MM.1S (cell line): ENCODE measurements around the gene SUPT6H.

Experiments
- EZH2 ChIP-seq: fragments of 300-600 bp; sonication (generic); optimal IDR thresholded peaks from 2 replicates; pipeline ENCODE3; 2017; ENCODE audit warnings: low read depth, mild to moderate bottlenecking, antibody characterized with exemption, low read length, mixed read lengths
- EZH2phosphoT487 ChIP-seq: fragments of 300-600 bp; sonication (generic); IDR thresholded peaks from 2 replicates; pipeline ENCODE4 v1.6.1; 2018; ENCODE audit warnings: antibody characterized with exemption, low read length
- TF ChIP-seq, protein P1 (sequence below): fragments of 300-600 bp; sonication (generic); IDR thresholded peaks from 2 replicates; pipeline ENCODE4 v1.5.1; 2016; ENCODE audit warnings: antibody characterized with exemption, low read length, mixed read lengths

- TF ChIP-seq, protein P1, sequence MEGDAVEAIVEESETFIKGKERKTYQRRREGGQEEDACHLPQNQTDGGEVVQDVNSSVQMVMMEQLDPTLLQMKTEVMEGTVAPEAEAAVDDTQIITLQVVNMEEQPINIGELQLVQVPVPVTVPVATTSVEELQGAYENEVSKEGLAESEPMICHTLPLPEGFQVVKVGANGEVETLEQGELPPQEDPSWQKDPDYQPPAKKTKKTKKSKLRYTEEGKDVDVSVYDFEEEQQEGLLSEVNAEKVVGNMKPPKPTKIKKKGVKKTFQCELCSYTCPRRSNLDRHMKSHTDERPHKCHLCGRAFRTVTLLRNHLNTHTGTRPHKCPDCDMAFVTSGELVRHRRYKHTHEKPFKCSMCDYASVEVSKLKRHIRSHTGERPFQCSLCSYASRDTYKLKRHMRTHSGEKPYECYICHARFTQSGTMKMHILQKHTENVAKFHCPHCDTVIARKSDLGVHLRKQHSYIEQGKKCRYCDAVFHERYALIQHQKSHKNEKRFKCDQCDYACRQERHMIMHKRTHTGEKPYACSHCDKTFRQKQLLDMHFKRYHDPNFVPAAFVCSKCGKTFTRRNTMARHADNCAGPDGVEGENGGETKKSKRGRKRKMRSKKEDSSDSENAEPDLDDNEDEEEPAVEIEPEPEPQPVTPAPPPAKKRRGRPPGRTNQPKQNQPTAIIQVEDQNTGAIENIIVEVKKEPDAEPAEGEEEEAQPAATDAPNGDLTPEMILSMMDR, result no peak
- TF ChIP-seq EZH2 (no peak), EZH2phosphoT487 (no peak)
Measured at GRCh38 chr17:28743243-28744103, 81.5 kb downstream of the SUPT6H start, which contains the start of gene TRAF4.
